NCI-H1048 (cell line): ENCODE measurements around the gene USP4.
"Not testable (repeated sequence)": the region's sequence is repeated elsewhere in the genome, so short reads cannot be mapped to it uniquely, and the experiment has no call there.

Experiments used
- DNase-seq: peaks from one replicate; lab custom pipeline; 2025; lab: John Stamatoyannopoulos, UW

USP4 gene, protein sequence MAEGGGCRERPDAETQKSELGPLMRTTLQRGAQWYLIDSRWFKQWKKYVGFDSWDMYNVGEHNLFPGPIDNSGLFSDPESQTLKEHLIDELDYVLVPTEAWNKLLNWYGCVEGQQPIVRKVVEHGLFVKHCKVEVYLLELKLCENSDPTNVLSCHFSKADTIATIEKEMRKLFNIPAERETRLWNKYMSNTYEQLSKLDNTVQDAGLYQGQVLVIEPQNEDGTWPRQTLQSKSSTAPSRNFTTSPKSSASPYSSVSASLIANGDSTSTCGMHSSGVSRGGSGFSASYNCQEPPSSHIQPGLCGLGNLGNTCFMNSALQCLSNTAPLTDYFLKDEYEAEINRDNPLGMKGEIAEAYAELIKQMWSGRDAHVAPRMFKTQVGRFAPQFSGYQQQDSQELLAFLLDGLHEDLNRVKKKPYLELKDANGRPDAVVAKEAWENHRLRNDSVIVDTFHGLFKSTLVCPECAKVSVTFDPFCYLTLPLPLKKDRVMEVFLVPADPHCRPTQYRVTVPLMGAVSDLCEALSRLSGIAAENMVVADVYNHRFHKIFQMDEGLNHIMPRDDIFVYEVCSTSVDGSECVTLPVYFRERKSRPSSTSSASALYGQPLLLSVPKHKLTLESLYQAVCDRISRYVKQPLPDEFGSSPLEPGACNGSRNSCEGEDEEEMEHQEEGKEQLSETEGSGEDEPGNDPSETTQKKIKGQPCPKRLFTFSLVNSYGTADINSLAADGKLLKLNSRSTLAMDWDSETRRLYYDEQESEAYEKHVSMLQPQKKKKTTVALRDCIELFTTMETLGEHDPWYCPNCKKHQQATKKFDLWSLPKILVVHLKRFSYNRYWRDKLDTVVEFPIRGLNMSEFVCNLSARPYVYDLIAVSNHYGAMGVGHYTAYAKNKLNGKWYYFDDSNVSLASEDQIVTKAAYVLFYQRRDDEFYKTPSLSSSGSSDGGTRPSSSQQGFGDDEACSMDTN

DNA sequence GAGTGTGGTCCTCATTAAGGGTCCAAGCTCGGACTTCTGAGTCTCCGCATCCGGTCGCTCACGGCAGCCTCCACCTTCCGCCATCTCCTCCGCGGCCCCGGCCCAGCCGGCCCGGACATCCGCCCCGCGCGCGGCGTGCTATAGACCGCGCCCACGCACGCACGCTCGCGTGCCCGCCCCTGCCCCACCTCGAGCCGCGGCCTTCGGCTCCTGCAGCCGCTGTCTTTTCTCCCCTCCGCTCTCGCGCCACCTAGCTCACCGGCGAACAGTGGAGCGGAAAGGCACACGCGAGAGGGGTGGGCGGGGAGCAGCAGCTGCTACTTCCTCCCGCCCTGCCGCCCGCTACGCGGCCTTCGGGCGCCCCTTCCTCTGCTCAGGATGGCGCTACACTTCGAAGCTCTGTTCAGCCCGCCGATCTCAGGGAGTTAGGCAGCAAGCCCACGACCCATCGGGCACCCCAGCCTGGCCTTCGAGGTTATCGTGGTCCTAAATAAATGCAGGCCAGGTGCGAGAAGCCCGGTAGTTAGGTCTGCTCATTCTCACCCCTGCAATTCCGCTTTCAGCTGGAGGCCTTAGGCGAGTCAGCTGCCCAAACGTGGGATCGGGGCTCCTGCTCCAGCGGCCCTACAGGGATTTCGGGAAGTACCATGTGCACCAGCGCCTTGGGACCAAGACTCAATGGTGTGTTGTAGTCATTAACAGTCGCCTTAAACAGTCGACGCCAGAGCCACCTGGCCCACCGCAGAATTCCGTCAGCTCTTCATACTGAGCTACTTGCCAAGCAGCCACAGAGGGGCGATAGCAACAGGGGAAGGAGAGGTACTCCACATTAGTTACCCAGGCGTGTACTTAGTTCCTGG lies at the start of gene USP4:
Gene USP4 (minus strand): TSS at position 113 of the 860 bp plus-strand sequence. CDS start 29 bp downstream, at position 84.
- peak; percentile 52 for DNase-seq

GRCh38 chr3:49389297-49389696 lies 49.4 kb upstream of the USP4 start:
- no peak for DNase-seq

DNA sequence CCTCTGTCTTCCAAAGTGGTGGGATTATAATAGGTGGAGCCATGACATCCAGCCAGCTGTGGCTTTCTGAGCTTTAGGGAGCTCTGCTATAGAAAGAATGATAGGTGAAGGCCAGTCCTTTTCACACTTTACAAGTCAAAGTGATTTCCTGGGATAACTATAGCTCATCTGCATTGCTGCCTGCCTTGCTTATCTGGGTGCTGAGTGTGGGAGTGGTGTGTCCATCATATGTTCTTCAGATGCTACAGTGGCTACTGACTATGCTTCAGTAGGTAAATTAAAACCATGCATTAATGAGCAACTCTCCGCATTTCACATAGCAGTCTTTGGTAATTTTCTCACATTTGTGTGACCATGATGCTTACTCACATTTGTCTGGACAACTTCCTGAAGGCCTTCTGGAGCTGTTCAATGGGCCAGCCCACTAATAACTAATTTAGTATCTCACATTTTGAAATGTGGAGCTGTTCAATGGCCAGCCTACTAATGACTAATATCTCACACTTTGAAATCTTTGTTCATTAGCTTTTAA lies 48.5 kb upstream of the USP4 start:
- no peak for DNase-seq

GRCh38 chr3:49387721-49388120 lies 47.9 kb upstream of the USP4 start:
- no peak for DNase-seq

DNA sequence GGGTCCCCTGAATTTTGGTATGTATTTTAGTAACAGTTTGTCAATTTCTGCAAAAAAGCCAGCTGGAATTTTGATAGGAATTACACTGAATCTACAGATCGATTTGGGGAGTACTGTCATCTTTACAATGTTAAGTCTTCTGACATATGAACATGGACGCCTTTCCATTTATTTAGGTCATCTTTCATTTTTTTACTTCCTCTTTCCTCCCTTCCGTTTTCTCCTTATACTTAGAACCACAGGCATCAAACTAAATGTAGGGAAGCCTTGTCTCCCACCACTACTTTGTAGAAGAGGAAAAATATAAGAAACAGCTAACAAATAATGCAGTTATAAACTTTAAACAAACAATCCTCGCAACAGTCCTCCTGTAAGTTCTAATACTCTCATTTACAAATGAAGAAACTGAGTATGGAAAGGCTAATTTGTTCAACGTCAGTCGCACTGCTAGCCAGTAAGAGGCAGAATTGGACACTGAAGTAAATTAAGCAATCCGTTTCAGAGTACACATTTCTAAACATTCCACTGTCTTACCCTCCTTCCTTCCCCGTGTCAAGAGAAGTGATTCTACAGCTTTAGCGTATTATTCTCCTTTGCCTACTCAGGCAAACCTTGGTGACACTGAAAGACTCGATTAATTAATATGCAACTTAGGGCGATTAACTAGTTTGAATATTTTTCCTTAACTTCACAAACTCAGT lies 46.4 kb upstream of the USP4 start:
- no peak for DNase-seq

DNA sequence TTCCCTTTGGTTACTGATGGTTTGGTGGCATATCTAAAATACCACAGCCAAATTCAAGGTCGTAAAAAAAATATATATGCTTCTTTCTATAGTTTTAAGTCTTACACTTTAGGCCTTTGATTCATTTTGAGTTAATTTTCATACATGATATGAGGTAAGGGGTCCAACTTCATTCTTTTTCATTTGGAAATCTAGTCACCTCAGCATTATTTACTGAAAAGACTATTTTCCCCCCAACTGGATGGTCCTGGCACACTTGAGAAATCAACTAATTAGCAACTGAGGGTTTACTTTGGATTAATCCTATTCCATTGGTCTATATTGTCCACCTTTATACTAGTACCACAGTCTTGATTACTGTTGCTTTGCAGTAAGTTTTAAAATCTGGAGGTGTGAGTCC lies 45.8 kb upstream of the USP4 start:
- DNase-seq = no peak

GRCh38 chr3:49383387-49383786 lies 43.5 kb upstream of the USP4 start:
- DNase-seq = no peak

- no peak for DNase-seq
These were observed 38.5 kb upstream of the USP4 start for GRCh38 chr3:49378249-49378895.

DNA sequence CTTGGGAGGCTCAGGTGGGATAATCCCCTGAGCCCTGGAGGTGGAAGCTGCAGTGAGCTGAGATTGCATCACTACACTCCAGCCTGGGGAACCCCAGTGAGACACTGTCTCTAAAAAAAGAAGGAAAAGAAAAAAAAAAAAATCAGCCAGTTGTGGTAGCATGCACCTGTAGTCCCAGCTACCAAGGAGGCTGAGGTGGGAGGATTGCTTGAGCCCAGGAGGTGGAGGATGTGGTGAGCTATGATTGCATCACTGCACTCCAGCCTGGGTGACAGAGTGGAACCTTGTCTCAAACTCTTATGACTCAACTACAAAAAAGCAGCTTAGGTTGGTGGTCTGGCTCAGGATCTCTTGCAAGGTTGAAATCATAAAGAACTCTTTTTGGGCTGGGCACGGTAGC lies 37.6 kb upstream of the USP4 start:
- no peak for DNase-seq

- DNase-seq = no peak
These were observed 32.1 kb upstream of the USP4 start for GRCh38 chr3:49371946-49372345.

DNA sequence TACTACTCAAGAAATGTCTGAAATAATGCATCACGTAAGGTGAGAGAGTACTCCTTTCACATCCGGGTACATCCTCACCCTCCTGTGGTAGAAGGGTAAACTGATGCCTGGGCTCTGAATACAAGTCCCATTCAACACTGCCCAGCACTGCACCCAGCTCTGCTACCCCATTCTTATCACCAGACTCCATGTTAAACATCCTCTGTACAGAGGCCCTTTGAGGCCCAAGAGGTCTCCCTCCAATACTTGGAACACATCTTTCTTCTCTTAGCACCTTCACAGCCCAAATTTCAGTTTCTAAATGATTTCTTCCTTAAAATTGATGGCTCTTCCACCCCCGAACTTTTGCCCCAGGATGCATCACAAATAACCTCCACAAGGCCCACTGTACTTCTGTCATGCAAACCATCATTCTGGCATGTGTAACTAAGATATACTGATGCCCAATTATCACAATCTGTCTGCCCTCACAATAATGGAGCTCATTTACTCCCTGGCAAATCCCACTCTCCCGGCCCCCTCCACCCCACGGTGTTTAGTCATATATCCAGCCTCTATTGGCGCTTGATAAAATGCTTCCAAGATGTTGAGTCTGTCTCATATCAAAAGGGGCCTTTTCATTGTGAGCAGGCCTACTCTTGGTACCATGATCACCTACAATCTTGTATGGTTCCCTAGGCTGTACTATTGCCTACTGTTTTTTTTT lies 30.9 kb upstream of the USP4 start:
- no peak for DNase-seq

GRCh38 chr3:49362561-49362960 lies 22.7 kb upstream of the USP4 start:
- no peak for DNase-seq

- DNase-seq = no peak
These were observed 19.8 kb upstream of the USP4 start for GRCh38 chr3:49359623-49360022.

DNA sequence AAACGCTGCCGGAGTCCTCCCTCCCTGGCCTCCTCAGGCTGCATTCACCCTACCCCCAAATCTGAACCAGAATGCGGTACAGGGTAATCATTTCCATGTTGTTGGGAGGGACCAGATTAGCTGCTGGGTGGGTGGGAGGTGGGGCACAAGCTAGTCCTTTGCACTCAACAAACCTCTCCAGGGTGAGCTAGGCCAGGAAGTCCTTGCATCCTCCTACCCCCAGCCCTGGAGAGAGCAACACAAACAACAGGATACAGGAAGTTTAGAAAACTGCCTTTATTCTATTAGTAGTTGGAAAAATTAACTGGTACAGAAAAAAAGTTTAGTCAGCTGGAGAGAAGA lies 19.0 kb upstream of the USP4 start:
- no peak for DNase-seq

- DNase-seq = peak; percentile 78
These were observed 18.5 kb upstream of the USP4 start, which contains the start of gene GPX1 for GRCh38 chr3:49358217-49358883. TSS of gene GPX1 (minus strand) at chr3:49358353. CDS start at chr3:49358278, 75 bp downstream.

DNA sequence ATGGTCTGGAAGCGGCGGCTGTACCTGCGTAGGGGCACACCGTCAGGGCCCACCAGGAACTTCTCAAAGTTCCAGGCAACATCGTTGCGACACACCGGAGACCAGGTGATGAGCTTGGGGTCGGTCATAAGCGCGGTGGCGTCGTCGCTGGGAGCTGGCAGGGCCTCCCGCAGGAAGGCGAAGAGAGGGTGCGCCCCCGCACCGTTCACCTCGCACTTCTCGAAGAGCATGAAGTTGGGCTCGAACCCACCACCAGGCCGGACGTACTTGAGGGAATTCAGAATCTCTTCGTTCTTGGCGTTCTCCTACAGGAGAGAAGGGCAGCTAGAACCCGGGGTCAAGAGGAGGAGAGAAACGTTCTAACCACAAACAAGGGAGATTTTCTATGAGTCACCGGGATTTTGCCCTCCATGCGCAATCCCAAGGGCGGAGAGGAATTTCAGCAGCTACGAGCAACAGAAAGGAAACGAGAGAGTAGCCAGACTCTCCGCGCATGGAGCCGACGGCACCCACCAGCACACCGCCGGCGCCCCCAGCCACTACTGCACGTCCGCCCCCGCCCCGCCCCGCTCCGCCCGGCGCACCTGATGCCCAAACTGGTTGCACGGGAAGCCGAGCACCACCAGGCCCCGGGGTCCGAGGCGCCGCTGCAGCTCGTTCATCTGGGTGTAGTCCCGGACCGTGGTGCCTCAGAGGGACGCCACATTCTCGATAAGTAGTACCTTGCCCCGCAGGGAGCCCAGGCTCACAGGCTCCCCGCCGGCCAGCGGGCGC lies 17.8 kb upstream of the USP4 start:
- not testable (repeated sequence) for DNase-seq

- DNase-seq = not testable (repeated sequence)
These were observed 17.2 kb upstream of the USP4 start for GRCh38 chr3:49357095-49357442.

- DNase-seq = no peak
These were observed 13.1 kb upstream of the USP4 start for GRCh38 chr3:49352890-49353421.
